Tibial nerve (tissue), 4 donors: Measurements from ENCODE around the gene EEPD1. TPM values are rescaled to one million over a fixed set of nuclear protein-coding genes. Genes with fewer than 3 reads are reported as not detected.

ENCODE experiments used
- DNase-seq, 2 donors: peaks; one replicate each; pipeline ENCODE4 v3.0.0-alpha.2; 2019; ENCODE audit warnings: low spot score in 2 of 2
- H3K27ac ChIP-seq, 4 donors: fragments of 200-600 bp; sonication (generic) in 3 of 4; one replicate each; pipeline ENCODE4 v1.5.1; 2017 to 2019; ENCODE audit warnings: mild to moderate bottlenecking in 1 of 4
- H3K27me3 ChIP-seq, 2 donors: fragments of 200-600 bp; sonication (generic) in 1 of 2; one replicate each; pipeline versions ENCODE4 v1.5.1 to v1.6.0; 2017 to 2019
- H3K36me3 ChIP-seq, 3 donors: fragments of 200-600 bp; sonication (generic); one replicate each; pipeline ENCODE4 v1.5.1; 2018 to 2019
- H3K4me1 ChIP-seq, 4 donors: fragments of 200-600 bp; sonication (generic) in 3 of 4; one replicate each; pipeline ENCODE4 v1.5.1; 2017 to 2019
- H3K4me3 ChIP-seq, 4 donors: fragments of 200-600 bp; sonication (generic) in 3 of 4; one replicate each; pipeline ENCODE4 v1.5.1; 2017 to 2019; ENCODE audit warnings: mild to moderate bottlenecking in 1 of 4, moderate library complexity in 1 of 4
- H3K9me3 ChIP-seq, 4 donors: fragments of 200-600 bp; sonication (generic) in 3 of 4; one replicate each; pipeline ENCODE4 v1.5.1; 2017 to 2019
- EP300 ChIP-seq, 2 donors: sonication (generic); formaldehyde crosslinking; IDR thresholded peaks; one replicate each; pipeline ENCODE4 v1.6.1; 2017; ENCODE audit warnings: antibody characterized with exemption in 2 of 2, mild to moderate bottlenecking in 1 of 2
- POLR2A ChIP-seq, 2 donors: fragments of 450-650 bp; IDR thresholded peaks; one replicate each; pipeline ENCODE4 v1.6.1; 2017; ENCODE audit warnings: antibody characterized with exemption in 2 of 2, mild to moderate bottlenecking in 2 of 2, moderate library complexity in 2 of 2
- WGBS, 2 donors: methylation state at CpG; one replicate each; pipeline ENCODE4 v1.1.5; 2018; 5-methylcytosine and 5-hydroxymethylcytosine counted together
- total RNA-seq, 4 donors: library from RNA; depleted of rRNA; stranded (reverse); fragments of >200 nt; gene quantifications; one replicate each; pipeline ENCODE4 v1.1.0, GENCODE V29; 2016
- TF ChIP-seq, protein P1 (sequence below), 5 experiments: fragments of 200-600 bp in 3 of 5; fragments of 450-650 bp in 2 of 5; sonication (generic) in 3 of 5; IDR thresholded peaks; one replicate each; pipeline ENCODE4 v1.5.1; 2016 to 2019; ENCODE audit warnings: antibody characterized with exemption in 5 of 5, mild to moderate bottlenecking in 3 of 5, moderate library complexity in 2 of 5

The EEPD1 gene
- total RNA-seq, 4 donors from 2014 or later = 9.0 to 18.0 (median 16.5) TPM

DNA sequence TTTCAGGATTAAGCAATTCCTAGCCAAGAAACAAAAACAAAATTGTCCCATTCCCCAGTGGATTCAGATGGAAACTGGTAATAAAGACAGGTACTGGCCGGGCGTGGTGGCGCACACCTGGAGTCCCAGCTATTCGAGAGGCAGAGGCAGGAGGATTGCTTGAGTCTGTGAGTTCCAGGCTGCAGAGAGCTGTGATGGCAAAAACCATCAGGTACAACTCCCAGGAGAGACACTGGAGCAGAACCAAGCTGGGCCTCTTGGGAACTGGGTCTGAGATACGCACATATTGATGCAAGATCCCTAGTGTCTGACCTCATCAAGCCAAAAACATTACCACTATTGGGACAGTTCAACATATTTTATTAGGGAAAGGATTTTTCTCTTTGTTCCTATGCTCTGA lies 152.6 kb downstream of the EEPD1 start:
- WGBS, 2 donors = 92 to 95% methylated on average over 5 of the region's 5 CpGs
- H3K4me1 ChIP-seq = peaks cover 0 to 42% (median 19%) of the 10 kb centered on the region in 4 donors
- H3K9me3 ChIP-seq = no peaks in the 10 kb centered on the region
- TF ChIP-seq, protein P1, sequence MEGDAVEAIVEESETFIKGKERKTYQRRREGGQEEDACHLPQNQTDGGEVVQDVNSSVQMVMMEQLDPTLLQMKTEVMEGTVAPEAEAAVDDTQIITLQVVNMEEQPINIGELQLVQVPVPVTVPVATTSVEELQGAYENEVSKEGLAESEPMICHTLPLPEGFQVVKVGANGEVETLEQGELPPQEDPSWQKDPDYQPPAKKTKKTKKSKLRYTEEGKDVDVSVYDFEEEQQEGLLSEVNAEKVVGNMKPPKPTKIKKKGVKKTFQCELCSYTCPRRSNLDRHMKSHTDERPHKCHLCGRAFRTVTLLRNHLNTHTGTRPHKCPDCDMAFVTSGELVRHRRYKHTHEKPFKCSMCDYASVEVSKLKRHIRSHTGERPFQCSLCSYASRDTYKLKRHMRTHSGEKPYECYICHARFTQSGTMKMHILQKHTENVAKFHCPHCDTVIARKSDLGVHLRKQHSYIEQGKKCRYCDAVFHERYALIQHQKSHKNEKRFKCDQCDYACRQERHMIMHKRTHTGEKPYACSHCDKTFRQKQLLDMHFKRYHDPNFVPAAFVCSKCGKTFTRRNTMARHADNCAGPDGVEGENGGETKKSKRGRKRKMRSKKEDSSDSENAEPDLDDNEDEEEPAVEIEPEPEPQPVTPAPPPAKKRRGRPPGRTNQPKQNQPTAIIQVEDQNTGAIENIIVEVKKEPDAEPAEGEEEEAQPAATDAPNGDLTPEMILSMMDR (IDR thresholded peaks at IDR 0.05) = no peak
- H3K27ac ChIP-seq = no peak overlapping the region
- no peaks in the 10 kb centered on the region for H3K36me3 ChIP-seq
- H3K27me3 ChIP-seq = no peaks in the 10 kb centered on the region
- H3K4me3 ChIP-seq = no peak overlapping the region
- DNase-seq = no peak

GRCh38 chr7:36306222-36306621 lies 153.2 kb downstream of the EEPD1 start:
- H3K27me3 ChIP-seq = no peaks in the 10 kb centered on the region
- TF ChIP-seq EP300 (IDR thresholded peaks at IDR 0.05) (no peak), POLR2A (IDR thresholded peaks at IDR 0.05) (no peak)
- TF ChIP-seq, protein P1 (IDR thresholded peaks at IDR 0.05) = no peak
- H3K9me3 ChIP-seq = no peaks in the 10 kb centered on the region
- DNase-seq = no peak
- 82 to 91% methylated on average over 5 of the region's 5 CpGs for WGBS, 2 donors
- no peak overlapping the region for H3K4me3 ChIP-seq
- no peaks in the 10 kb centered on the region for H3K36me3 ChIP-seq
- H3K4me1 ChIP-seq = peaks cover 0 to 37% (median 16%) of the 10 kb centered on the region in 4 donors
- H3K27ac ChIP-seq = no peak overlapping the region

GRCh38 chr7:36306722-36307121 lies 153.7 kb downstream of the EEPD1 start:
- H3K4me3 ChIP-seq = no peak overlapping the region
- H3K36me3 ChIP-seq = no peaks in the 10 kb centered on the region
- no peak overlapping the region for H3K27ac ChIP-seq
- DNase-seq = no peak
- 84 to 90% methylated on average over 10 of the region's 10 CpGs for WGBS, 2 donors
- H3K9me3 ChIP-seq = no peaks in the 10 kb centered on the region
- no peak for TF ChIP-seq EP300 (IDR thresholded peaks at IDR 0.05)
- TF ChIP-seq POLR2A (IDR thresholded peaks at IDR 0.05) = no peak
- TF ChIP-seq, protein P1 (IDR thresholded peaks at IDR 0.05) = no peak
- H3K27me3 ChIP-seq = no peaks in the 10 kb centered on the region
- H3K4me1 ChIP-seq = peaks cover 0 to 34% (median 16%) of the 10 kb centered on the region in 4 donors

GRCh38 chr7:36308031-36308430 lies 155.0 kb downstream of the EEPD1 start:
- H3K4me1 ChIP-seq = peaks cover 0 to 21% (median 15%) of the 10 kb centered on the region in 4 donors

DNA sequence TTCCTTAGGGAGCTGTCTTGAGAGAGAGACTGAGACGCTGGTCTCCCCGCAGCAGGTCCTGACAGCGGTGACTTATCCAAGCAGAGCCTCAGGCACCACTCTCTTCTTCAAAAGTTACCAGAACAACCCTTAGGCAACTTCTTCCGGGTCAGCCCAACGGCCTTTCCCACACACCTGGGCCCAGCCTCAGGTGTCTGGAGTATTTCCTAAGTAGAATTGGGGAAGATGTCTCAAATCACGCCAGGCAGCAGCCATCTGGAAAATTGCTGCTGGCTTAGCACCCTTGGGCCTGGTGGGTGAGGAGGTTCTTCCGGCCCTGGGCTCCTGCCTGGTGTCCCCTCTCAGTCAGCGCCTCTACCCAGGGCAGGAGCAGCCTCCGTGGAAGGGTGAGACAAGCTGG lies 156.2 kb downstream of the EEPD1 start:
- Histone ChIP-seq H3K9me3 (no peaks in the 10 kb centered on the region), H3K36me3 (no peaks in the 10 kb centered on the region), H3K4me3 (no peak overlapping the region), H3K27me3 (no peaks in the 10 kb centered on the region), H3K4me1 (peaks cover 0 to 9% (median 5%) of the 10 kb centered on the region in 4 donors), H3K27ac (no peak overlapping the region)
- 80 to 91% methylated on average over 8 to 9 of the region's 9 CpGs for WGBS, 2 donors
- TF ChIP-seq EP300 (IDR thresholded peaks at IDR 0.05) (no peak), POLR2A (IDR thresholded peaks at IDR 0.05) (no peak)
- TF ChIP-seq, protein P1 (IDR thresholded peaks at IDR 0.05) = no peak
- DNase-seq = no peak

More at GRCh38 chr7:36308031-36308430, 155.0 kb downstream of the EEPD1 start:
- no peak overlapping the region for H3K4me3 ChIP-seq
- no peaks in the 10 kb centered on the region for H3K9me3 ChIP-seq
- H3K27me3 ChIP-seq = no peaks in the 10 kb centered on the region
- no peak for TF ChIP-seq POLR2A (IDR thresholded peaks at IDR 0.05)
- TF ChIP-seq, protein P1 (IDR thresholded peaks at IDR 0.05) = no peak
- TF ChIP-seq EP300 (IDR thresholded peaks at IDR 0.05) = no peak
- no peak overlapping the region for H3K27ac ChIP-seq
- H3K36me3 ChIP-seq = no peaks in the 10 kb centered on the region
- WGBS, 2 donors = 85 to 94% methylated on average over 10 of the region's 10 CpGs
- DNase-seq = no peak
